Ovary (tissue), 3 donors: Measurements from ENCODE around the gene NHERF1.

ENCODE experiments used
- CTCF ChIP-seq, 3 donors: fragments of 450-650 bp in 2 of 3; fragments of 200-600 bp in 1 of 3; IDR thresholded peaks; one replicate each; pipeline versions ENCODE4 v1.5.1 to v1.8.0; 2016 to 2022; ENCODE audit warnings: antibody characterized with exemption in 3 of 3, mild to moderate bottlenecking in 1 of 3
- POLR2A ChIP-seq: fragments of 450-650 bp; IDR thresholded peaks from one replicate; pipeline ENCODE4 v1.6.1; 2017; ENCODE audit warnings: antibody characterized with exemption, mild to moderate bottlenecking, moderate library complexity
- donor health status: DM: no; HTN: no; CAD: no.

GRCh38 chr17:74757502-74757901 is 9.1 kb downstream of the NHERF1 start:
- TF ChIP-seq CTCF (IDR thresholded peaks at IDR 0.05) (no peak), POLR2A (no peak)
